Measurements from ENCODE around the gene TMPRSS4.

Gene TMPRSS4

DNA sequence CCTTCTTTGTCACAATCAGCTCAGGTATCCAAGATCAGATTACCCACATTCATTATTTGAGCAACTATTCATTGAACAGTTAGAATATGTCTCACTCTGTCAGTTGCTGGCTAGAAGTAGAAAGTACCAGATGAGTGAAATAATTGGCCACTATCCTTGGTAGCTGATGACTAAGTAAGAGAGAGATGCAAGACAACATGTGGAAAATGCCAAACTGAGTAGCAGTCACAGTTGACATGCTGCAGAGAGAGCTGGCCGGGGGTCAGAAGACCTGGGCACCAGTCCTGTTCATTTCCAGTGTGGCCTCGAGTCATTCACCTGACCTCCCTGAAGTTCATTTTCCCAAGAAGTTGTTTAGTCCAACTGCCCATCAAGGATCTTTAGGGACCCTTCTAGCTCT, 32.4 kb downstream of the TMPRSS4 start:
- DNase-seq = no peak

- no peak for DNase-seq
These were observed 34.3 kb downstream of the TMPRSS4 start for GRCh38 chr11:118111019-118111743.

- no peak for DNase-seq
These were observed 34.8 kb downstream of the TMPRSS4 start for GRCh38 chr11:118111744-118112035.

GRCh38 chr11:118112711-118113430, 36.0 kb downstream of the TMPRSS4 start:
- no peak for DNase-seq

GRCh38 chr11:118114266-118114665, 37.4 kb downstream of the TMPRSS4 start:
- DNase-seq = peak; percentile 13

DNA sequence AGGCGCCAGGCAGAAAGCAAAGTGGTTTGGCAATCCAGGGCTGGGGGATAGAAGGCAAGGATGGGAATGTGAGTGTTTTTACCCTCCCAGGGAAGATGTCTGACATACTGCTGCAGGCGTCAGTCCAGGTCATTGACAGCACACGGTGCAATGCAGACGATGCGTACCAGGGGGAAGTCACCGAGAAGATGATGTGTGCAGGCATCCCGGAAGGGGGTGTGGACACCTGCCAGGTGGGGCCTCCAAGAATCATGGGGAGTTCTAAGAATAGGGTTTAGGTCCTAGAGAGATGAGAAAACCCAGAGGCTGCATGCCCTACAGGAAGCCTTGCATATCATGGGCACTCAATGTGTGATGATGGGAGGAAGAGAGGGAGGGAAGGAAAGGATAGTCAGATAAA, 38.2 kb downstream of the TMPRSS4 start:
- no peak for DNase-seq

GRCh38 chr11:118117790-118118601, 41.1 kb downstream of the TMPRSS4 start:
- no peak for DNase-seq

- DNase-seq = no peak
These were observed 43.9 kb downstream of the TMPRSS4 start for GRCh38 chr11:118120793-118121192.

GRCh38 chr11:118124929-118125535, 48.2 kb downstream of the TMPRSS4 start:
- DNase-seq = no peak

DNA sequence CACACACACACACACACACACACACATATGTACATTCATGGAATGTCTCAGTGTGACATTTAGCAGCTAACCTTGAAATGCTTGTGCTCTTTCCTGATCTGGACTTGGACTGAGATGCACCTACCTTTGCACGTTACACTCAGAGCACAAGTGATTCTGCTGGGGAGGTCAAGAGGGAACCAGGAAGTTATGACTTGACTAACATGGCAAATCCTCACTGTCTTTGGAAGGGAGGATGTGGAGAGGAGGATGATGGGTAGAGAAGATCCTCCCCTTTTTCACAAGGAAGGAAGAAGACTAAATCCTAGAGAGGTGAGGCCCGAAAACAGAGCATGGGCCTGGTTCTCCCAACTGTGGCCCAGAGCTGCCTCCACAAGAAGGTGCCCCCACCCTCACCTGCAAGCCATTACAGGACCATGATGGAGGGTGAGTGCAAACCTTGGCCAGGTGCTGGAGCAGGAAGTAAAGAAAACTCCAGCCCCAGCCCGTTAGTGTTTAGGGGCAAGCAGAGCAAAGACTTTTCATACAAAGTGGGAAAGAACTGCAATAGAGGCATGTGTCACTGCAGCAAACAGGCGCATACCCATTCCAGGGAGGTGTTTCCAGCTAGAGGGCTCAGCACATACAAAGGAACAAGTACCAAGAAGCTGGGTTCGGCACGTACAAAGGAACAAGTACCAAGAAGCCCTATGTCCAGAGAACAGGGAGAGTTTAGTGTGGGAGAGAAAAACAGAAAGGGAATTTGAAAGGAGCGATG, 49.4 kb downstream of the TMPRSS4 start:
- no peak for DNase-seq

DNA sequence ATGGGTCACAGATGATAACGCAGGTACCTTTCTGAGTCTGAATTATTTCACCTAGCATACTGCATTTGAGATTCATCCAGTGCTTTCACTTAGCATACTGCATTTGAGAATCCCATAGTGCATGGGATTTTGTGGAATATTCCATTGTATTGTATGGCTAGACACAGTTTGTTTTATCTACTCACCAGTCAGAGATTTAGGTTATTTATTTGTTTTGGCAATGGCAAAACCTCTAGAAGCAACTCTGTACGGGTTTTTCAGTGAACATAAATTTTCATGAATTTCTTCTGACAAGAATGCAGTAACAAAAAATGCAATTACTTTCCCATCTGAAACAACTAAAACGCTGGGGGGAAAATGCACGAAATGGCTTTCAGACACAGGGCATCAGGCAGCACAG, 51.4 kb downstream of the TMPRSS4 start:
- DNase-seq = no peak

- no peak for DNase-seq
These were observed 52.0 kb downstream of the TMPRSS4 start for GRCh38 chr11:118128721-118129470.

GRCh38 chr11:118129471-118130172, 52.7 kb downstream of the TMPRSS4 start:
- DNase-seq = no peak

DNA sequence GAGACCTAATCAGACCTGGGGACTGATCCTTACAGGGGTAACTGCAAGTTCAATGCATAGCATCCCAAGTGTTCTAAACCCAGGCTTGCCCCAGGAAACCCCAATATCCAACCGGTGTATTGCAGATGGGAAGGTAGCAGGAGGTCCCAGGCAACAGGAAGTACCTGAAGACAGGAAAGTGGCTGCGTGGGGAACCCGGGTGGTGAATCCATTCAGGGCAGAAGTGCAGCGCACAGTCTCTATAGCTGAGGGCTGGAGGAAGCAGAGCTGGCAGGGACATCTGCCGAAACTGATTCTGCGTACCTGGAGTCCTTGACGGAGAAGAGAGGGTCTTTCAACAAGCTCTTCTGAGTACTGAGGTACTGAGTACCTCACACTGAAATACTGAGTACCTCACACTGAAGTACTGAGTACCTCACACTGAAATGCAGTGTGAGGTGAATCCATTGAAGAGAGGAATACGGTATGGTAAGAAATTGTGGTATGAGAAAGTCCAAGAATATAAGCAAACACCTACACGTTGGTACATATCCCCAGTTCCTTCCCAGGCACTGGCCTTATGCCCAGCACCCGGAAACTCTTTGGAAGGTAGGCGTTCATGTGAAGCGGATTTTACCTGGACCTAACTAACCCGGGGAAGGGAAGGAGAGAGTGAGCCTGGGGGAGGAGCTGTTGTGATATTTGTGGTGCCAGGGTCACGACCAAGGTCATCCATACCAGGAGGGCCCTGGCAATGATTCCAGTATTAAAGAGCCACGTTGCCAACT, 55.7 kb downstream of the TMPRSS4 start:
- no peak for DNase-seq

DNA sequence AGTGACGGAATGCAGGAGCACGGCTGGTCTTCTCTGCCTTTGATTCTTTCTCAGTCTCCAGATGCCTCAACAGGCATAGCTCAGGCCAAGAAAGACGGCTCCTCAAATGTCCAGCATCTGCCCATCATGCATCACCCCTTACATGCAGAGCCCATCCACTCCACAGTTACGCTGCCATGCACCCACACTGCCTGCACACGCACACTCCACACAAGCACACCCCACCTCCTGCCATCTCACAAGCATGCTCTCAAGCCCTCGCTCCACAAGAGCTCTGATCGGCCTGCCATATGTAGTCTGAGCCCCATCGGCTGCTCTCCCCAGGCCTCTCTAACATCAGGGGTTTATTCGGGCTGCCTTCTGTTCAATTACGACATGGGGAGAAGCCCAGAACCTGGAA, 56.9 kb downstream of the TMPRSS4 start:
- no peak for DNase-seq

GRCh38 chr11:118135051-118135795, 58.3 kb downstream of the TMPRSS4 start:
- no peak for DNase-seq

DNA sequence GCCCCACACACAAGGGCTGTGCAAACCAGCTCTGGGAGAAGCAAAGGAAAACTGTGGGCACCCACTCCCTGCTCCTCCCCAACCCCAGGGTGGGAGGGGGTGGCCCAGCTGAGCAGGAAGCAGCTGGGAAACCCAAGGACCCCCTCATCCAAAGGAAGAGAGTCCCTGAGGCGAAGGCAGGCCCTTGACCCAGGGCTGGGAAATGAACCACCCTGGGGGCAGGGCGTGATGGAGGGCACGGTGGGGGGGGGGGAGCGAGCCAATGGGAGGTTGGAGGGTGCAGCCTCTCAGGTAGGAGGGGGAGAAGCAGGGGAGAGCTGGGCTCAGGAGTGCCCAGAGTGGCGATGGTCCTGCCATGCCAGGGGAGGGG, 58.9 kb downstream of the TMPRSS4 start:
- no peak for DNase-seq

DNA sequence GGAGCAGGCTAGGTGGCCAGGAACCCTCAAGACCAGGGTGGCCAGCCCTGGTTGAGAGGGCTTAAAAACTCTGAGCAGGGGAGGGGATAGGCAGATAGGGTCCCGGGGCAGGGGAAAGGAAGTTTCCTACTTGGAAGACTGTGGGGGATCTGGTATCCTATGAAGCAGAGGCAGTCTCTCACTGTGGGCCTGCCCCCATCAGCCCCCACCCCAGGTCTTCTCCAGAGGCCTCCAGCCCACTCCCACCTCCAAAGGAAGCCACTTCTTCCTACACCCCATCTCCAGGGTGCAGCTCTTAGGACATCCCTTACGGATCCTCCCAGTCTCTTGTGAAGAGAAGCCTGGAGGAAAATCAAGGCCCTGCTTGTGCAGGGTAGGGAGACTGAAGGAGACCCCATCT, 59.5 kb downstream of the TMPRSS4 start:
- DNase-seq = no peak

- DNase-seq = no peak
These were observed 59.9 kb downstream of the TMPRSS4 start for GRCh38 chr11:118136801-118137200.

All from hematopoietic multipotent progenitor cell treated with erythropoietin and hydrocortisone succinate and interleukin-3 and kit ligand, for 4 days (in vitro differentiated cells).